Measurements from ENCODE around the gene HERC4. TPM values are rescaled to one million over a fixed set of nuclear protein-coding genes. Genes with fewer than 3 reads are reported as not detected.

The HERC4 gene
- total RNA-seq, 2 experiments from 2014 or later = 46.0 to 46.8 TPM

- H3K36me3 ChIP-seq (ENCODE audit: insufficient read depth, low read length) = no peaks in the 10 kb centered on the region
- Mint-ChIP-seq H3K9me3 (no peaks in the 10 kb centered on the region), H3K36me3 (ENCODE audit: low read depth) (no peaks in the 10 kb centered on the region), H3K27ac (no peak overlapping the region), H3K4me1 (ENCODE audit: low read depth) (no peaks in the 10 kb centered on the region), H3K4me3 (no peak overlapping the region), H3K27me3 (peaks cover 16% of the 10 kb centered on the region)
- POLR2A ChIA-PET = interaction anchor here (0.7 kb wide), 1 partner anchor 486 kb away, joined by 3 read pairs; no protein-coding TSS in a partner anchor
- intact Hi-C loops (cut with DNase I, micrococcal nuclease) = no loop called here
- no peak for TF ChIP-seq CTCF (IDR thresholded peaks at IDR 0.05)
- CTCF ChIA-PET = interaction anchor here (0.7 kb wide), 1 partner anchor 10 kb away, joined by 3 read pairs; no protein-coding TSS in a partner anchor
- no peak for ATAC-seq (ENCODE audit: poor library complexity)
- H3K4me1 ChIP-seq (ENCODE audit: insufficient read depth, low read length) = no peaks in the 10 kb centered on the region
- DNase-seq = no peak
- no peak overlapping the region for H3K27ac ChIP-seq (ENCODE audit: low read depth in 1 of 2, low read length in 2 of 2)
- H3K27me3 ChIP-seq (ENCODE audit: control insufficient read depth in 1 of 2, insufficient read depth in 2 of 2, low read length in 2 of 2) = no peaks in the 10 kb centered on the region
- no peaks in the 10 kb centered on the region for H3K9me3 ChIP-seq (ENCODE audit: control insufficient read depth in 1 of 2, insufficient read depth in 1 of 2, low read length in 2 of 2)
- no peak overlapping the region for H3K4me3 ChIP-seq (ENCODE audit: low read length)
These were observed 31.6 kb upstream of the HERC4 start for GRCh38 chr10:68106656-68107055.

DNA sequence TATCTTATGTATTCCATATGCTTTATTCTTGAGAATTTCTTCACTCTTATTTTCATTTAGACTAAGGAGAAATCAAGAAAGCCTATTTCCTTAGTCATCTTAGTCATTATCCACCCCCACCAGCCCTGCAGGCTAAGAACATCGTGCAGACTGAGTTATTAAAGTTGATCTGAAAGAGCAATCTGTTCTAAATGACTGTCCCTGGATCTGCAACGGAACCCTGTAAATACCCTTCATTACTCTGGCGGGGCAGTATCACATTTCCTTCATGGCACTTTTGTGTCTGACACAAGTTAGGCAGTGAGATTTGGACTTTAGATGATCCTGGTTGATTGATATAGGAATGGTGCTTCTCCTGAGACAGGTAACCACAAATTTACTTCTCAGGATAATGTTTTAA, 30.7 kb upstream of the HERC4 start:
- Histone ChIP-seq H3K27ac (ENCODE audit: low read depth in 1 of 2, low read length in 2 of 2) (no peak overlapping the region), H3K4me3 (ENCODE audit: low read length) (no peak overlapping the region), H3K4me1 (ENCODE audit: insufficient read depth, low read length) (no peaks in the 10 kb centered on the region), H3K36me3 (ENCODE audit: insufficient read depth, low read length) (no peaks in the 10 kb centered on the region), H3K9me3 (ENCODE audit: control insufficient read depth in 1 of 2, insufficient read depth in 1 of 2, low read length in 2 of 2) (no peaks in the 10 kb centered on the region), H3K27me3 (ENCODE audit: control insufficient read depth in 1 of 2, insufficient read depth in 2 of 2, low read length in 2 of 2) (no peaks in the 10 kb centered on the region)
- no peak overlapping the region for H3K27ac Mint-ChIP-seq
- H3K4me1 Mint-ChIP-seq (ENCODE audit: low read depth) = no peaks in the 10 kb centered on the region
- no peaks in the 10 kb centered on the region for H3K36me3 Mint-ChIP-seq (ENCODE audit: low read depth)
- TF ChIP-seq CTCF (IDR thresholded peaks at IDR 0.05) = no peak
- no peaks in the 10 kb centered on the region for H3K9me3 Mint-ChIP-seq
- no peak for ATAC-seq (ENCODE audit: poor library complexity)
- CTCF ChIA-PET = no interaction called here
- POLR2A ChIA-PET = no interaction called here
- intact Hi-C loops (cut with DNase I, micrococcal nuclease) = no loop called here
- H3K27me3 Mint-ChIP-seq = peaks cover 16% of the 10 kb centered on the region
- no peak for DNase-seq
- no peak overlapping the region for H3K4me3 Mint-ChIP-seq

DNA sequence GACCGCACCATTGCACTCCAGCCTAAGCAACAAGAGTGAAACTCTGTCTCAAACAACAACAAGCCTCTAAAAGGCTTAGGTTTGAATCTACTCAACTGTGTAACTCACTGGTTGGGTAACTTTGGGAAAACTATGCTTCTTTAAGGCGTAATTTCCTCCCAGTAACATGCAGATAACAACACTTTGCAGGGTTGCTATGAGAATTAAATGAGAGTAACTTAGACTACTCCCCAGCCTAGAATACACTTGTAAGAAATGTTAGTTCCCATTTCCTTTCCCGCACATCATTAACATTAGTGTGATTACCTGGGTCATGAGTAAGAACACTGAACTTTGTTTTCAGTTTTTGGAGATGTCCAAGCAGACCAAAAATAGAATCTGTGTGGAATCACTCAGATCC, 28.8 kb upstream of the HERC4 start:
- Histone ChIP-seq H3K9me3 (ENCODE audit: control insufficient read depth in 1 of 2, insufficient read depth in 1 of 2, low read length in 2 of 2) (no peaks in the 10 kb centered on the region), H3K27ac (ENCODE audit: low read depth in 1 of 2, low read length in 2 of 2) (no peak overlapping the region), H3K4me3 (ENCODE audit: low read length) (no peak overlapping the region), H3K4me1 (ENCODE audit: insufficient read depth, low read length) (no peaks in the 10 kb centered on the region), H3K27me3 (ENCODE audit: control insufficient read depth in 1 of 2, insufficient read depth in 2 of 2, low read length in 2 of 2) (no peaks in the 10 kb centered on the region), H3K36me3 (ENCODE audit: insufficient read depth, low read length) (no peaks in the 10 kb centered on the region)
- ChIA-PET CTCF (interaction anchor here (0.6 kb wide), 1 partner anchor 42 kb away, joined by 3 read pairs; no protein-coding TSS in a partner anchor), POLR2A (no interaction called here)
- no peak overlapping the region for H3K27ac Mint-ChIP-seq
- no peak for DNase-seq
- no peaks in the 10 kb centered on the region for H3K36me3 Mint-ChIP-seq (ENCODE audit: low read depth)
- no peaks in the 10 kb centered on the region for H3K9me3 Mint-ChIP-seq
- no peak for ATAC-seq (ENCODE audit: poor library complexity)
- TF ChIP-seq CTCF (IDR thresholded peaks at IDR 0.05) = no peak
- H3K27me3 Mint-ChIP-seq = peaks cover 6% of the 10 kb centered on the region
- H3K4me3 Mint-ChIP-seq = no peak overlapping the region
- no peaks in the 10 kb centered on the region for H3K4me1 Mint-ChIP-seq (ENCODE audit: low read depth)
- intact Hi-C loops (cut with DNase I, micrococcal nuclease) = no loop called here

Measured in CD4-positive, alpha-beta T cell (primary cell).